ENCODE measurements around the gene HSPA12B. TPM values are rescaled to one million over a fixed set of nuclear protein-coding genes. Genes with fewer than 3 reads are reported as not detected.

The HSPA12B gene
- total and polyA plus RNA-seq, 2 of the 13 experiments (the other 11 are each of a cell fraction or from before 2014, with no cell fraction given): 0.01 TPM; not detected in 1

- TF ChIP-seq ZMYM3 (CRISPR knock-in tag; IDR thresholded peaks at IDR 0.05) (peak; percentile 100), ZBTB4 (CRISPR knock-in tag; IDR thresholded peaks at IDR 0.05; ENCODE audit: borderline replicate concordance) (peak; percentile 76), PRDM10 (CRISPR knock-in tag; IDR thresholded peaks at IDR 0.05; ENCODE audit: low read depth) (0 out of 2 replicates have a peak, but pooled peaks have one; percentile 50), ZHX2 (IDR thresholded peaks at IDR 0.05; ENCODE audit: low read depth) (peak; percentile 48; the same call in 1 of the 2 replicates), ZHX2 (CRISPR knock-in tag; IDR thresholded peaks at IDR 0.05; ENCODE audit: borderline replicate concordance) (no peak), NCOA1 (CRISPR knock-in tag; IDR thresholded peaks at IDR 0.05) (no peak), ZNF790 (CRISPR knock-in tag; IDR thresholded peaks at IDR 0.05; ENCODE audit: borderline replicate concordance) (peak; percentile 51; the same call in 1 of the 2 replicates), HNRNPL (IDR thresholded peaks at IDR 0.05; ENCODE audit: low read depth, low read length) (0 out of 2 replicates have a peak, but pooled peaks have one; percentile 38), ATF2 (CRISPR knock-in tag; IDR thresholded peaks at IDR 0.05) (peak; percentile 71; the same call in 1 of the 2 replicates), ZNF780A (CRISPR knock-in tag; IDR thresholded peaks at IDR 0.05) (no peak), DPF2 (CRISPR knock-in tag; IDR thresholded peaks at IDR 0.05; ENCODE audit: borderline replicate concordance, low read depth) (peak; percentile 39; the same call in 1 of the 2 replicates), SRSF1 (optimal IDR thresholded peaks at IDR 0.05; ENCODE audit: low read depth, low read length) (peak; percentile 71)
Measured at GRCh38 chr20:3795511-3796468, 63.3 kb downstream of the HSPA12B start, which contains the start of gene CDC25B (continued).

Measured in HepG2 (cell line).